ENCODE results near the gene SUPT6H. TPM values are rescaled to one million over a fixed set of nuclear protein-coding genes. Genes with fewer than 3 reads are reported as not detected.

SUPT6H gene
- total and polyA plus RNA-seq, 9 of the 15 experiments (the other 6 are each of a cell fraction or from before 2014, with no cell fraction given): 1.7 to 77.7 (median 49.2) TPM

GRCh38 chr17:28646039-28646754, 15.8 kb upstream of the SUPT6H start (continued):
- no peak for TF ChIP-seq NR2C2 (CRISPR knock-in tag; IDR thresholded peaks at IDR 0.05)
- peak; percentile 50; the same call in 1 of the 2 replicates for TF ChIP-seq NR2C2 (tag; IDR thresholded peaks at IDR 0.05)
- TF ChIP-seq ZNF140 (CRISPR knock-in tag; IDR thresholded peaks at IDR 0.05): no peak
- TF ChIP-seq TCFL5 (CRISPR knock-in tag; conservative IDR thresholded peaks at IDR 0.05): 0 out of 2 replicates have a peak, but pooled peaks have one; percentile 14
- peak; percentile 99 for TF ChIP-seq ESRRA (IDR thresholded peaks at IDR 0.05; ENCODE audit: borderline replicate concordance, low read depth)
- 0 out of 2 replicates have a peak, but pooled peaks have one; percentile 13 for TF ChIP-seq MECOM (CRISPR knock-in tag; IDR thresholded peaks at IDR 0.05)
- TF ChIP-seq ZNF766 (CRISPR knock-in tag; conservative IDR thresholded peaks at IDR 0.05): peak; percentile 81
- TF ChIP-seq ZEB2 (IDR thresholded peaks at IDR 0.05): peak; percentile 88
- TF ChIP-seq, protein P1, sequence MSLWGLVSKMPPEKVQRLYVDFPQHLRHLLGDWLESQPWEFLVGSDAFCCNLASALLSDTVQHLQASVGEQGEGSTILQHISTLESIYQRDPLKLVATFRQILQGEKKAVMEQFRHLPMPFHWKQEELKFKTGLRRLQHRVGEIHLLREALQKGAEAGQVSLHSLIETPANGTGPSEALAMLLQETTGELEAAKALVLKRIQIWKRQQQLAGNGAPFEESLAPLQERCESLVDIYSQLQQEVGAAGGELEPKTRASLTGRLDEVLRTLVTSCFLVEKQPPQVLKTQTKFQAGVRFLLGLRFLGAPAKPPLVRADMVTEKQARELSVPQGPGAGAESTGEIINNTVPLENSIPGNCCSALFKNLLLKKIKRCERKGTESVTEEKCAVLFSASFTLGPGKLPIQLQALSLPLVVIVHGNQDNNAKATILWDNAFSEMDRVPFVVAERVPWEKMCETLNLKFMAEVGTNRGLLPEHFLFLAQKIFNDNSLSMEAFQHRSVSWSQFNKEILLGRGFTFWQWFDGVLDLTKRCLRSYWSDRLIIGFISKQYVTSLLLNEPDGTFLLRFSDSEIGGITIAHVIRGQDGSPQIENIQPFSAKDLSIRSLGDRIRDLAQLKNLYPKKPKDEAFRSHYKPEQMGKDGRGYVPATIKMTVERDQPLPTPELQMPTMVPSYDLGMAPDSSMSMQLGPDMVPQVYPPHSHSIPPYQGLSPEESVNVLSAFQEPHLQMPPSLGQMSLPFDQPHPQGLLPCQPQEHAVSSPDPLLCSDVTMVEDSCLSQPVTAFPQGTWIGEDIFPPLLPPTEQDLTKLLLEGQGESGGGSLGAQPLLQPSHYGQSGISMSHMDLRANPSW (CRISPR knock-in tag; IDR thresholded peaks at IDR 0.05): no peak
- TF ChIP-seq POLR2H (tag; IDR thresholded peaks at IDR 0.05; ENCODE audit: low read depth): peak; percentile 80
- TF ChIP-seq NFXL1 (CRISPR knock-in tag; IDR thresholded peaks at IDR 0.05): peak; percentile 50; the same call in 1 of the 2 replicates
- TF ChIP-seq MEF2D (tag; conservative IDR thresholded peaks at IDR 0.05; ENCODE audit: low read depth): peak; percentile 19; the same call in 1 of the 2 replicates
- TF ChIP-seq ATF4 (CRISPR knock-in tag; IDR thresholded peaks at IDR 0.05): peak; percentile 63; the same call in 1 of the 2 replicates
- peak; percentile 70 for TF ChIP-seq LEF1 (IDR thresholded peaks at IDR 0.05)
- TF ChIP-seq MAZ (CRISPR knock-in tag; conservative IDR thresholded peaks at IDR 0.05 in 1 of 2, IDR thresholded peaks at IDR 0.05 in 1 of 2): peak in 1 of 2 experiments; percentile 61; a peak in 3 of 4 replicates
- TF ChIP-seq BRD9 (IDR thresholded peaks at IDR 0.05; ENCODE audit: low read depth, partially characterized antibody): peak; percentile 62
- TF ChIP-seq, protein P2, sequence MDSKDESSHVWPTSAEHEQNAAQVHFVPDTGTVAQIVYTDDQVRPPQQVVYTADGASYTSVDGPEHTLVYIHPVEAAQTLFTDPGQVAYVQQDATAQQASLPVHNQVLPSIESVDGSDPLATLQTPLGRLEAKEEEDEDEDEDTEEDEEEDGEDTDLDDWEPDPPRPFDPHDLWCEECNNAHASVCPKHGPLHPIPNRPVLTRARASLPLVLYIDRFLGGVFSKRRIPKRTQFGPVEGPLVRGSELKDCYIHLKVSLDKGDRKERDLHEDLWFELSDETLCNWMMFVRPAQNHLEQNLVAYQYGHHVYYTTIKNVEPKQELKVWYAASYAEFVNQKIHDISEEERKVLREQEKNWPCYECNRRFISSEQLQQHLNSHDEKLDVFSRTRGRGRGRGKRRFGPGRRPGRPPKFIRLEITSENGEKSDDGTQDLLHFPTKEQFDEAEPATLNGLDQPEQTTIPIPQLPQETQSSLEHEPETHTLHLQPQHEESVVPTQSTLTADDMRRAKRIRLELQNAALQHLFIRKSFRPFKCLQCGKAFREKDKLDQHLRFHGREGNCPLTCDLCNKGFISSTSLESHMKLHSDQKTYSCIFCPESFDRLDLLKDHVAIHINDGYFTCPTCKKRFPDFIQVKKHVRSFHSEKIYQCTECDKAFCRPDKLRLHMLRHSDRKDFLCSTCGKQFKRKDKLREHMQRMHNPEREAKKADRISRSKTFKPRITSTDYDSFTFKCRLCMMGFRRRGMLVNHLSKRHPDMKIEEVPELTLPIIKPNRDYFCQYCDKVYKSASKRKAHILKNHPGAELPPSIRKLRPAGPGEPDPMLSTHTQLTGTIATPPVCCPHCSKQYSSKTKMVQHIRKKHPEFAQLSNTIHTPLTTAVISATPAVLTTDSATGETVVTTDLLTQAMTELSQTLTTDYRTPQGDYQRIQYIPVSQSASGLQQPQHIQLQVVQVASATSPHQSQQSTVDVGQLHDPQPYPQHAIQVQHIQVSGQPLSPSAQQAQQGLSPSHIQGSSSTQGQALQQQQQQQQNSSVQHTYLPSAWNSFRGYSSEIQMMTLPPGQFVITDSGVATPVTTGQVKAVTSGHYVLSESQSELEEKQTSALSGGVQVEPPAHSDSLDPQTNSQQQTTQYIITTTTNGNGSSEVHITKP (IDR thresholded peaks at IDR 0.05; ENCODE audit: partially characterized antibody): peak; percentile 49
- TF ChIP-seq NFRKB (IDR thresholded peaks at IDR 0.05; ENCODE audit: low read depth): peak; percentile 90
- TF ChIP-seq SOX6 (IDR thresholded peaks at IDR 0.05): peak; percentile 77
- TF ChIP-seq NR2C1 (IDR thresholded peaks at IDR 0.05): peak; percentile 11; the same call in 1 of the 2 replicates
- TF ChIP-seq NR2C1 (tag; IDR thresholded peaks at IDR 0.05): peak; percentile 59; the same call in 1 of the 2 replicates

All from K562 (cell line).